Colon (tissue), 2 donors: ENCODE measurements around the gene GSN.

Experiments used
- FAIRE-seq: peaks from 2 replicates; lab custom pipeline; 2012; peaks lifted over from hg19 to GRCh38; lab: Jason Lieb, UNC
- donor health status: control.
- donor health status: control.

GSN gene

DNA sequence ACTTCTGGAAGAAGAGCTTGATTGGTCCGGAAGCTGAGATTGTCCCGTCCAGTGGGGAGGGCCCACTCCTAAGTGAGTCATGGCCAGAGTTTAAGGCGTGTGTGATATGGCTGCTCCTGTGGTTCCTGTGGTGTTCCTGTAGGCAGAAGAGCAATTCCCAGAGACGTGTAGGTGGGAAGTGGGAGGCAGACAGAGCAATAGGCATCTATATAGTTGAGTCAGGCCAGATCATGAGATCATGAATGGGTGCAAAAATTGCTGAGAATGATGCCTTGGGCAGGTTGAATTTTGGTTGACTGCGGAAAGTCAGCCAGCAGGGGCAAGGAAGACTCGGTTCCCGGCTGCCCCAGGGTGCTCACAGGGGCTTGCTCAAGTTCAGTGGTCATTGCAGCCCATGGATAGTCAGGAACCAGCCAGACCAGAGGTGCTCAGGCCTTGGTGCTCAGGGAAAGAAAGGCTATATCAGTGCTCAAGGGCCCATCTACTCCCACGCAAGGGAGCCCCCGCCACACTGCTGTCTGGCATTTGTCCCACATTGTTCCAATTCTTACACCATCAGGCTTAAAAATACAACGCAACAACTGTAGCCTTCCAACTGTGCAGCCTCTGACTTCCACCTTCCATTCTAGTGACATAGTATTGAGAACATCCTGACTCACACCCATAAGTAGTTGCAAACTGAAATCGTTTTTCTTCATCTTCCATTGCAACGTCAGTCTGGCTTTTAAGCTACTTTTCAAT lies 21.0 kb upstream of the GSN start:
- FAIRE-seq, result no peak

DNA sequence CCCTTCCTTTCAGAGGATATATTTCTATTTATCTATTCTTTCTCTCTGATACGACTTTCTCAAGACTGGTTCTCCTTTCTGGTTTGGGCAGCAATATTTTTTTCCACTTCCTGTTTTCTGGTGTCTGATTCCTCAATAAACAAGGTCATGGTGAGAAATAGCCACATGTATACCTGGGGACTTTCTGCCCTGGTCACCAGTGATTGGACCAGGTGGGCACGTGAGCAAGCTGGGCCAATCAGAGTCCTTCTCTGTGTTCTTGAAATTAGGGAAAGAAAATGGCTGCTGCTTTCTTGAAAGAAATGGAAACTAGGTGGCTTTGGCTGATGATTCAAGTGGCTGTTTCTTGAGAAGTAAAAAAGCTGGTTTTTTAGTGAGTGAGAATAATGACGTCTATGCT lies 18.4 kb upstream of the GSN start:
- no peak for FAIRE-seq

DNA sequence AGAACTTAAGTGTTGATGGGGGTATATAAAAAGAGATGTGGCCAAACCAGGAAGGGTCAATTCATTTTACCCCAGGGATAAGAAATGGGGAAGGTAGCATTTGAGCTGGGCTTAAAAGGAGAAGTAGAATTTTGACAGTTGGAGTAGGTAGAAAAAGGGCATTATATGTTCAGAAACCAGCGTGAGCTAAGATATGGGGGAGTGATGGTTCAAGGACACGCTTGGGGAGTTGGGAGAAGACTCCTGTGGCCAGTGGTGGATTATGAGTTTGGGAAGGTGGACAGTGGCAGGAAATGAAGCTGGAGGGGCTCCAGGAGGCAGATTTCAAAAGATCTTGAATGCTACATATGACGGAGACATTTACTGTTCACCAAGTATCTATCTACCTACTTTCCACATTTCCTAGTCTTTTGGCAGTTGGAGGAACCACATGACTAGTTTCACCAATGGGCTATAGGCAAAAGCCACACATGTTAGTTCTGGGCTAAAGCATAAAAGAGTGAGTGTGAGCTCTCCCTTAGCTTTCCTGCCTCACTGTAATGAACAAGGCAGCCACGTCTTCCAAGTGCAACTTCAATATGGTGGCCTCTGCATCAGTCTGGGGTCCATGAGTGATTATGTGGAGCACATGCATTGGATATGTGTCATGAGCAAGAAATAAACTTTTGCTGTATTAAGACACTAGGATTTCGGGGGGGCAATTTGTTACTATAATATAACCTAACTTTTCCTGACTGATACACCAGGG lies 15.7 kb upstream of the GSN start:
- FAIRE-seq, result no peak

DNA sequence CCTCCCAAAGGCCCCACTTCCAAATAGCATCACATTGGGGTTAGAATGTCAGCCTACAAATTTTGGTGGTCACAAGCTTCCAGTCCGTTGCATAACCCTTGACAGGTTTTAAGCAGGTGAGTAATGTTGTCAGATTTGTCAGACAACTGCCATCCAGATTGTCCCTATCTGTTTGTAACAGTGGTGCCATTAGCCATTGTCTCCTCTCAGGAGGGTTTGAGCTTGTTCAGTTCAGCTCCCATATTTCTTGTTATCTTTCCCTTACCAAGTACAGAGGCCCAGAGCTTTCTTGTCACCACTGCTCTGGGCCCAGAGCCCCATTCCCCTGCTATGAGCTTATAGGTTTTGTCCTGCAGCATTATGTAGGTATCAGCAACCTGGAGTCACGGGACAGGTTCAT lies 14.8 kb upstream of the GSN start:
- no peak for FAIRE-seq

DNA sequence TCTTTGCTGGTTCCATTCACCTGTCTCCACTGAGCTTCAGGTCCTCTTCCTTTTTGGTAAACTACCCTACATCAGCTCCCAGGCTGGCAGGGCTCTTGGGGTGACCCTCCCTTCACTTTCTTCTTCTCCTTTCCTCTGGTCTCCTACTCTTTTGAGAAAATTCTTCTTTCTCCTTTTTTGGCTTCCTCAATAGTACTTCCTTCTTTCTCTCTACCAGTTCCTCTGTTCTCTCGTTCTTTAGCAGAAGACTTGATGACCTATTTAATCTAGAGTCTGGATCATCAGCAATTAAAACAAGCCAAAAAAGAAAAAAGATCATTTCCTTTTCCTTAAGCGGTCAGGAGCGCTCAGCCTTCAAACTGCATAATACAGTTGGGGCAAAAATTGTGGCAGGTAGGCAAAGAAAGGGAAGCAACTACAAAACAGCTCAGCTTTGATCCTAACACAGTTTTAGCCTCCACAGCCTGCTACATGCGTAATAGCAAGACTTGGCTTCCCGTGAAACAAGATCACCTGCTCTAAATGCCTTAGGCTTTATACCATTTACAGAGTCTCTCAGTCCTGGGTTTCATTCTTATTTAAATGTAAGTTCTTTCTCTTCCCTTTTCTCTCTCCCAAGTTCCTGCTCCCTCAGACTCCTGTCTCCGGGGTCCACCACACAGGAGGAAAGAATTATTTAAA lies 14.0 kb upstream of the GSN start:
- FAIRE-seq, result no peak

DNA sequence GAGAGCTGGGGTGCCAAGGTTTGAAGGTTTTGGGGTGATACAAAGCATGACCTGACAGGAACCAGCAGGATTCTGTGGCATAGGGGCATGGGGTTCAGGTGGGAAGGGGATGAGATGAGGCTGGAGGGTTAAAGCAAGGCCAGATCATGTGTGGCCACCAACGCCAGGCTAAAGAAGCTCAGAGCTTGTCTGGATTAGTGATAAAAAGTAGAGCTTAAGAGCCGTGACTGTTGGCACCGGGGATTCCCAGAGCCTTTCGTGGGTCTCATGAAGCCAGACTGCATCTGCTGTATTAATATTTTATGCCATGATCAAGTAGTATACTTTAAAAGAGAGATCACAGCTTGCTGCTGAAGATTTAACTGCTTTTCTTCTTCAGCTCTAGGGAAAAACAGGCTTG lies 8.5 kb upstream of the GSN start:
- no peak for FAIRE-seq

DNA sequence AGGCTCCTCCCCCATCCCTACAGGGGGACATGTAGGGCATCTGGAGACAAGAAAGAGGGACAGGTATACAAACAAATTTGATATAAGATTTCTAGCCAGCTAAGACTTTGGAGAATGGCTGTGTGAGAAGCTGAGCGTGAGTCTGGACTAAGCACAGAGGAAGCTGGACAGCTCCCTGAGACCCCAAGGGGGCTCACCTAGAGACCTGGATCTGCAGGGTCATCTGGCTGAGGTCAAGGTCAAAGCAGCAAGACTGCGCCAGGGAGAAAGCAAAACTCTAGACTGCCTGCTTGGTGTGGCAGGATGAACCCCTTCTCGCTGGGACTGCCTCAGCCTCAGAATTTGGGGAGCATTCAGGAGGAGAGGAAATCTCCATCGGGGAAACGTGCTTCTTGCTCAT lies 8.0 kb upstream of the GSN start:
- FAIRE-seq, result no peak

DNA sequence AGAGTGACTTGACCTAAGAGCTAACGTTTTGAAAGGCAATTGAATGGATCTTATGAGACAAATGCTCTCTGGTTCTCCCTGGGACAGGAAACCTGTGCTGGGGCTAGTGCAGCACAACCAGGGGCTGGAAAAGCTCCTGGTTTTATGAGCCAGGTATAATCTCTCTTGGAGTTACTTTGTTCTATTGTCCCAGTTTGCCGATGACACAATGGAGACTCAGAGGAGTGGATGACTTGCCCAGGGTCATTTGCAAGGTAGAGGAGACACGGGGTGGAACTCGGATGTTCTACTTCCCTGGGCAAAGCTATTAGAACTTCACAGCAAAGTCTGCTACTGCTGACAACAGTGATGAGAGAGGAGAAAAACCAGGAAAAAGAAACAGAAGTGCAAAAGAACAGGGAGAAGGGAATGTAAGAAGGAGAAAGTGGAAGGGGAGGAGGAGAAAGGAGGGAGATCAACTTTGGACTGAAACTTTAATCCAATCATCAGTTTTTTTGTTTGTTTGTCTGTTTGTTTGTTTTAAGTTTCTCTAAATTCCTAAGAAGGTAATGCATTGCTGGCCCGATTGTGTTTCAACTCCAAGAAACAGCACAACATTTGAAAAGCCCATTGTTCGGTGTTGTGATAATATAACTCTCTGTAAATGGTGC lies 7.4 kb upstream of the GSN start:
- no peak for FAIRE-seq

DNA sequence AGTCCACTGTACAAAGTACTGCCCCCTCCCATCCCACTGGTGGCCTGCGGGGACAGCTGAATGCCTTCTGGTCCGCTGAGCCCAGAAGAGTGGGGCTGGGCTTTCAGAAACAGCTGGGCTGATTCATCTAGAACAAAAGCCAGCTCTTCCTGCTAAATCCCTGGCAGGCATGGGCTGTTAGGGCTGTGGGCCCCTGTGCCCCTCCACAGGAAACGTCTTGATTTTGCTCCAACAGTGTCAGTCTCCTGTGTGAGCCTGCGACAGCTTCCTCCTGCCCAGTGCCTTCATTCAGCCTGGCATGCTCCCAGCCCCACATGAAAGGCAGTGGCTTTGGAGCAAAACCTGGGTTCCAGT lies 6.9 kb upstream of the GSN start:
- no peak for FAIRE-seq

DNA sequence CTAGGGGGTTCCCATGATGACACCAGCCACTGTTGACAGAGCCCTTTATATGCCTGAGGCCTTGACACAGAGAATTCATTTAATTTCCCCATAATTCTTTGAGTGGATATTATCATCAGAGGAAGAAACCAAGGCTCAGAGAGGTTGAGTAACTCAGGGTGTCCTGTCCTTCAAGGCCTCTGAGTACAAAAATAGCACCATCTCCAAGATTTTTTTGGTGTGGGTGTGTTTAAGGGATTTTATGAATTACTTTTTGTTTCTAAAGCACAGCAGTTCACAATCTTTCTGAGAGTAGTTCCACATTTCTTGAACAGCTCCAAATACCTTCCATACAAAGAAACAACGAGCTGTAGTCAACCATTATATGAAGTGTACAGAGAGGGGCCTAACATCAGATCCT lies 6.2 kb upstream of the GSN start:
- FAIRE-seq, result no peak

DNA sequence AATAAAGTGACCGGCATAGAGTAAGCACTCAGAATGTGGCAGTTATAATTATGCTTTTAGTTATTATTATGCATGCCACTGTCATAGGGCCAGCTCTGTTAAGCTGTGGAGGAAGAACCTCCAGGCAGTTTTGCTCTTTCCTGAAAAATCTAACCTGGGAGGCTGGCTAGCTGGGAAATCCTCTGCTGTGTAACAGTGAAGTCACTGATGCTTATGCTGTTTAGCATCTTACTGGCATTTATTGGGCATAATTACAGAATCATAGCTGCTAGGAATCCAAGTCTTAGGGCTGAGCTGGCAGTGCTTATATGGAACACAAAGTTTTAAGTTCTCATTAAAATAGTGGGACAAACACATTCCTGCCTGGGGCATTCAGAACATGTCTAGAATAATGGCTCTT lies 5.5 kb upstream of the GSN start:
- FAIRE-seq, result no peak

DNA sequence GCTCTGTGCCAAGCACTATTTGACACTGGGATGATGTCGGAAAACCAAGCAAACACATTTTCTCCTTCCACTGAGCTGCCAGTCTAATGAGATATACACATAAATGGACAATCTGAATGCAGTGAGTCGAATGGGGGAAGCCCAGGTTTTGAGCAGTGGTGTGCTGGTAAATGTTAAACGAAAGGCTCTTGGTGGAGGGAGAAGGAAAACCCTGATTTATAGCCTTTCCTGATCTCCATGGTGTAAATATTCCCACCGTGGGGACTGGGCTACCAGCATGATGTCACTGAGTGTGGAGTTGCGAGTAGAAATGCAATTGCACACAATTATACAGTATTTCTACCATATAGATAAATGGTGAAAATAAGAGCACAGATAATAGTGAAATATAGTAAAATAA lies 5.0 kb upstream of the GSN start:
- FAIRE-seq, result no peak

DNA sequence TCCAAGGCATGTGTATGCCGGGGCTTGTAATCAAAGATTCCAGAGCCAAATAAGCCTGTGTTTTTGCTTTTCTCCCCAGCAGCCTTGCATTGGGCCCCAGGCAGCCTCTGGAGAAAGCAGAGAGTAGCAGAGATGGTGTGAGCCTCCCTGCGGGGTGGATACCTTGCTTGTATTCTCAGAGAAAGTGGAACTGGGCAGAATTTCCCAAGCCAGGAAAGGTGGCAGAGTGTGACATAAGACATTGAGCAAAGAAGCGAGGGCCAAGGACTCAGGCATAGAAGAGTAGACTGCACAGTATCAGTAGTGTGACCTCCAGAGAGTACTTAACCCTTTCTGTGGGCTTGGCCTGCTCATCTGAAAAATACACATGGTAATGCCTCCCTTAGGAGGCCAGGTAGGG lies 1.6 kb upstream of the GSN start:
- FAIRE-seq, result no peak

DNA sequence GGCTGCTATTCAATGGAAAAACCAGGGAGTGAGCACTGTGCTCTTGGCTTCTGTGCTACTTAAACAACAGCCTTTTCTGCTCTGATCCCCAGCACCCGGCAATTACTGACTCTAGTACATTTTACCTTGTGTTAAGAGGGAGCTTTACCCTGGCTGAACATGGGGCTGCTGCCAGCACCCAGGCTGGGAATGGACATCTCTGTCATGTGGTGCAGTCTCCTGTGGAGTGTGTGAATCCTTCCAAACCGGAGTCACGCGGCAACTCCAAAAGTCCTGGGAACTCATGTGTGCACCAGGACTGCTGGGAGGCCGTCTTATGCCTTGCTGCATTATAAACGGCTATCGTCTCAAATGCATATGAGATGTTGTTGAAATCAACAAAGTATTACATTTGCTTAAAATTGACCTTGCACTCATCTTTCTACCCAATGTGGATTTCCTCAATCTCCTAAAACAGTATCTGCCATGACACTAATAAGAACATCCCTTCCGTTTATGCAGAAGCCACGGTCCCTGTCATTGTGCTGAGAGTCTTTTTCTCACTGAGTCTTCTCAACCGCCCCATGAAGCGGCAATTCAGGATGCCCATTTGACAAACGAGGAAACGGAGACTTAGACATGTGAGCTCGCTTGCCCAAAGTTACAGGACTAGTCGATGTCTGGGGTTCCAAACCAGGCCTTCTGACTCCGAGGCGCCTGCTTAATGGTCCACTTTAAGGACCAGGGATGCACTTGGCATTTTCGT lies 884 bp upstream of the GSN start:
- FAIRE-seq, result no peak

DNA sequence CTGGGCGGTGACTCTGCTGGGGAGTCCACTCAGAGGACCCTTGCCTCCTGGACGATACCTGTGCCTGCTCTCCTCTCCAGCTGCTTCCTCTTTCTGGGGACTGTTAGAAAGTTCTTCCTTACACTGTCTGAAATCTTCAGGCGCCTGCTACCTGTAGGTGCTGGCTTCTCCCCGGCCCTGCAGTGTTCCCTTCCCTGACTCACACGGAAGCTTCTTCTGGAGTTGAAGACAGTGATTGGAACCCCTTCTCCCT lies 562 bp downstream of the GSN start:
- no peak for FAIRE-seq

DNA sequence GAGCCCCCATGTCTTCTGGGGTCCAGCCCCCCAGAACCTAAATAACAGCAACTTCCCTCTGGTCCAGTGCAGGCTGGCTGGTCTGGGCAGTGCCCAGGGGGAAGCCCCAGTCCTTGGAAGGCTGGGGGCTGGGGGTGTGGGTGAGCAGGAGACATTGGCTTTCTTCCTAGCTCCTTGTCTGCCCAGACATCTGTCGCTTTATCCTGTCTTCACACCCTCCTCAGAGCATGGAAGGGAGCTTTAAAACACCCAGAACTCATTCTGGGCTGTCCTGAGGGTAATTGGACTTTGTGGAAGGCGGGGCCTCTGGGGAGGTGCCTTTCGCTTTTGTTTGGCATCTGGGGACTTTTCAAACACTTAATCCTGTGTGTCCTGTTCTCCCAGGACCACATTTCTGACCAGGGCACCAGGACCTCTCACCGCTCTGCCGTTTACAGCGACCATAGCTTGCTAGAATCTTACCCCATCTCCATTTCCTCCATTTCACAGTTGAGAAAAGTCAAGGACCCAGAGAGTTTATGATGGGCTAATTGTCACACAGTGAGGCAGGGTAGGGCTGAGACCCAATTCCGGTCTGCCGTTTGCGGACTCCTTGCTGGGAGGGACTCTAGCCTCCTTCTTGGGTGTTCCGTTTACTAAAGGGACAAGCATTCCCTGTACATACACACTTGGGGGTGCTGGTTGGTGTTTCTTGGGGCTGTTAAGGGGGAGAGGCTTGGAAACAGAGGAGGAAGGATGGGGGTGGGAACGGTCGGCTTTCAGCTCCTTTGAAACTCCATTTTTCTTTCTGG lies 1.1 kb downstream of the GSN start:
- no peak for FAIRE-seq

DNA sequence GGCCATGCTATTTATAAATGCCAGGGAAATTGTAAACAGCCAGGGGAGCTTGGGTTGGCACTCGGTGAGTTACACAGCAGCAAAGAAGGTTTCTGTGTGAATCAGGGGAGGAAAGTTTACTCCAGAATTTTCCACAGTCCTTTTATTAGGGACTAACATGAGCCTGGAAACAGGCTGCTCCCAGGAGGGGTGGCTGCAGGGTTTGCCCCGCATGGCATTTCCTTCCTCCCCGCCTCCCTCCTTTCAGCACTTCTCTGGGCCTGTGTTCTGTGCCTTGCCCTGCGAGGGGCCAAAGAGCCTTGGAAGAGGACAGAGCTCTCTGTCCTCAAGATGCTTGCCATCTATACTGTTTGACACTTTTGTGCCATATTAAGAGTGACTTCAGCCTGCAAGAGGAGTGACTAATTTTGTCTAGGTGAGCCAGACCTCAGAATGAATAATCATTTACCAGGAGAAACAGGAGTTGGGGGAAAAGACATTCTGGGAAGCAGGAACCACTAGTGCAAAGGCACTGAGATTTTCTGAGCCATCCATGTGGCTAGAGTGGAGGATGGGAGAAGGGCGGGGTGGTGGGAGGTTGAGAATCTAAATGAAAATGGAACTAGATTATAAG lies 1.8 kb downstream of the GSN start:
- no peak for FAIRE-seq

DNA sequence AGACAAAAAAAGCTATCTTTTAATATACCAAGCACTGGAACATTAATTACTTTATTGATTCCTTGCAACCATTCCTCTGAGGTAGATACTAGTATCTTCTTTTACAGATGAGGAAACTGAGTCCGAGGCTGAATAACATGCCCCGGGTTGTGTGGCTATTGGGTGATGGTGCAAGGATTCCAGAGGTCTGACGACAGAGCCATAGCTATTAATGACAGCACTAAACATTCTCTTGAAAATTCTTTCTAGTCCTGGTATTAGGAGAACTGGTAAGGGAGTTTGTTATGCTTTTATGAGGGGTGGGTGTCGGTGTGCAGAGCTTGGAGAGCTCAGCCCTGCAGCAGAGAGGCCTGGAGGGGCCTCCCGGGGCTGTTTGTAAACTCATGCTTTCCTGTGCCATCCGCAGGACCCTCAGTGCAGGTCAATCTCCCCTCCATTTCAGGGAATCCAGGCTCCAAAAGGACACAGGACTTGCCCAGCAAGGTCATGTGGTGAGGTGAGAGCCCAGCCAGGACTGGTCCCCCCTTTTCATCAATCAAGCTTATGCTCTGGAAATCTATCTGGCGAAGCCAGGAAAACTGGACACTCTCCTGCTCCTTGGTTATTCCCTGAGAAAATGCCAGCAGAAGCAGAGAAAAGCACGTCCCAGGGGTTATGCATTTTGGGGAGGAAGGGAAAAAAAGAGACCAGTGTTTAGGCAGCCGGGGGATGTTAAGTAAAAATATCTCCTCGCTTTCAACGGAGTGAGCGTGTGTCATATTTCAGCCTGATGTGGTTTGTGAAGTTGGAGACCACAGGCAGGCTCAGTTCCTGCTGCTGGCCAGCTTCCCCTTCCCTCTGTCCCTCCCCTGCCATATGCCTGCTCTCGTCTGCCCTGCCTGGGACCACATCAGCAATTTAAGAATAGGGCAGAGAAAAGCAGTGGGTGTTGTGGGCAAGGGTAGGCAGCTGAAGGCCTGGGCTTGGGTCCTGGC lies 3.7 kb downstream of the GSN start:
- FAIRE-seq, result no peak

DNA sequence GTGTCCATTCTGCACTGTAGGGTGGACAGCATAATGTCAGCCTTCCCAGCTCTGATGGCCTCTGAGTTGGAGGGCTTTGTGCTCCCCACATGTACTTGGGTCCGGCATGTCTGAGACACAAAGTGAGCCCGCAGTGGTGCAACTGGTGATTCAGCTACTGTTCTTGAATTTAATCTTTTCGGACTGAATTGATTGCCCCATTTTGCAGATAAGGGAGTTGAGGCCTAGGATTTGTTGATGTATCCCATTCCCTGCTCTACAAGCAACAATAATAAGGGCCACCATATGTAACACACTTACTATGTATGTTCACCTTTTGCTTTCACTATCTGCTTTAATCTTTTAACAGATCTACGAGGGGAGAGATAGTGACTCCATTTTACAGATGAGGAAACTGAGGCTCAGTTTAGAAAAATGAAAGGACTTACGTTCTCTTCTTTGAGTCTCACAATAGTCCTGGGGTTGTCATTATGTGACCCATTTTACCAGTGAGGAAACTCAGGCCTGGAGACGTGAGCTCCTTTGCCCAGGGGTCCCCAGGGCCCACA lies 4.5 kb downstream of the GSN start:
- no peak for FAIRE-seq
